GM12878 (cell line): ENCODE measurements around the gene EXOC4. TPM values are rescaled to one million over a fixed set of nuclear protein-coding genes. Genes with fewer than 3 reads are reported as not detected.

ENCODE experiments used
- ATAC-seq: fragments of 200-7000 bp; cut with Tn5 transposase; 3 replicates; pipeline ENCODE4 v1.9.1; 2020; ENCODE audit warnings: mild to moderate bottlenecking, moderate library complexity
- BruUV-seq: library from RNA; stranded (reverse); fragments of 400-500 nt; replicated peaks from 2 replicates; lab custom pipeline; 2021; lab: Mats Ljungman, UMichigan
- CTCF ChIA-PET: fragments of 300-600 bp; sonication (Branson Sonifier 250); formaldehyde crosslinking; extraction: SDS; loops from one replicate; lab custom pipeline; 2021; ENCODE audit warnings: inconsistent platforms; lab: Yijun Ruan, JAX
- POLR2A ChIA-PET: fragments of 350-600 bp; formaldehyde crosslinking; extraction: SDS; loops from one replicate; lab custom pipeline; 2021; ENCODE audit warnings: inconsistent platforms; lab: Charles Lee
- RAD21 ChIA-PET: fragments of 300-600 bp; sonication (Branson Sonifier 250); formaldehyde crosslinking; loops from one replicate; lab custom pipeline; 2023; ENCODE audit warnings: antibody characterized with exemption; ENCODE audit not compliant: unreplicated experiment; lab: Charles Lee
- SMC1A ChIA-PET: fragments of 300-600 bp; sonication (Branson Sonifier 250); formaldehyde crosslinking; loops from one replicate; lab custom pipeline; 2023; ENCODE audit not compliant: unreplicated experiment, uncharacterized antibody; lab: Charles Lee
- DNase-seq: peaks from one replicate; pipeline ENCODE4 v3.0.0-alpha.2; 2011; ENCODE audit warnings: low read depth, low spot score
- FAIRE-seq: peaks from 3 replicates; lab custom pipeline; 2011; peaks lifted over from hg19 to GRCh38; lab: Jason Lieb, UNC
- H2AFZ ChIP-seq: 2 replicates; pipeline ENCODE4 v1.6.0; 2011; ENCODE audit warnings: low read depth, low read length, control low read depth; ENCODE audit not compliant: control insufficient read depth
- H3K27ac ChIP-seq: 2 replicates; pipeline ENCODE4 v1.5.1; 2011; ENCODE audit warnings: control low read depth; ENCODE audit not compliant: control insufficient read depth, insufficient read depth
- H3K27me3 ChIP-seq, 2 experiments: replicated peaks in 1 of 2; 2 replicates each; pipeline versions ENCODE4 v1.6.0 to v1.6.1; 2011; ENCODE audit warnings: low read length in 1 of 2; ENCODE audit not compliant: control insufficient read depth in 2 of 2, insufficient read depth in 2 of 2
- H3K36me3 ChIP-seq, 2 experiments: 2 replicates each; pipeline ENCODE4 v1.5.1; 2011; ENCODE audit warnings: low read length in 1 of 2; ENCODE audit not compliant: control insufficient read depth in 2 of 2, insufficient read depth in 2 of 2
- H3K4me1 ChIP-seq: 2 replicates; pipeline ENCODE4 v1.6.1; 2011; ENCODE audit warnings: mild to moderate bottlenecking, low read length, moderate library complexity, mixed read lengths; ENCODE audit not compliant: control insufficient read depth, insufficient read depth
- H3K4me2 ChIP-seq: 2 replicates; pipeline ENCODE4 v1.6.0; 2011; ENCODE audit warnings: control low read depth; ENCODE audit not compliant: control insufficient read depth, insufficient read depth
- H3K4me3 ChIP-seq: fragments of 200-600 bp; sonication (generic); 2 replicates; pipeline ENCODE4 v1.5.1; 2016
- H3K79me2 ChIP-seq: 2 replicates; pipeline ENCODE4 v1.6.0; 2011; ENCODE audit warnings: low read length; ENCODE audit not compliant: control insufficient read depth, insufficient read depth
- H3K9ac ChIP-seq: 2 replicates; pipeline ENCODE4 v1.8.0; 2011; ENCODE audit warnings: low read length, control low read depth, mixed read lengths; ENCODE audit not compliant: control insufficient read depth, insufficient read depth
- H3K9me3 ChIP-seq: replicated peaks from 3 replicates; pipeline ENCODE4 v1.5.1; 2011; ENCODE audit warnings: mild to moderate bottlenecking, low read length; ENCODE audit not compliant: control insufficient read depth, insufficient read depth
- H4K20me1 ChIP-seq: 2 replicates; pipeline ENCODE4 v1.6.0; 2011; ENCODE audit not compliant: control insufficient read depth, insufficient read depth
- ATF2 ChIP-seq: IDR thresholded peaks from 2 replicates; pipeline ENCODE4 v1.6.1; 2012; ENCODE audit warnings: low read length, inconsistent platforms
- BHLHE40 ChIP-seq, 2 experiments: fragments of 450-650 bp in 1 of 2; IDR thresholded peaks; 2 replicates each; pipeline ENCODE4 v1.6.1; 2011 to 2017; ENCODE audit warnings: low read depth in 2 of 2, borderline replicate concordance in 1 of 2, improper control_type of control experiment in 1 of 2, low read length in 1 of 2, mild to moderate bottlenecking in 1 of 2
- ETV6 ChIP-seq, 2 experiments: fragments of 450-650 bp in 1 of 2; IDR thresholded peaks in 1 of 2; conservative IDR thresholded peaks in 1 of 2; 2 replicates each; pipeline ENCODE4 v1.6.1; 2014; ENCODE audit warnings: antibody characterized with exemption in 1 of 2, borderline replicate concordance in 1 of 2, low read depth in 1 of 2, mild to moderate bottlenecking in 1 of 2, moderate library complexity in 1 of 2
- HDAC2 ChIP-seq: fragments of 200-600 bp; sonication (generic); IDR thresholded peaks from 2 replicates; pipeline ENCODE4 v1.6.1; 2017
- KLF5 ChIP-seq: fragments of 450-650 bp; IDR thresholded peaks from 2 replicates; pipeline ENCODE4 v1.6.1; 2014; ENCODE audit warnings: mild to moderate bottlenecking; ENCODE audit not compliant: partially characterized antibody
- NFYB ChIP-seq: IDR thresholded peaks from 2 replicates; pipeline ENCODE4 v1.6.1; 2011; ENCODE audit warnings: low read depth, mild to moderate bottlenecking, low read length, improper control_type of control experiment, moderate library complexity; ENCODE audit not compliant: insufficient read depth
- NRF1 ChIP-seq: conservative IDR thresholded peaks from 2 replicates; pipeline ENCODE4 v1.6.1; 2011; ENCODE audit warnings: mild to moderate bottlenecking, low read depth, low read length, improper control_type of control experiment
- POLR2AphosphoS2 ChIP-seq: IDR thresholded peaks from 2 replicates; pipeline ENCODE4 v1.6.1; 2011; ENCODE audit warnings: low read depth, mild to moderate bottlenecking, low read length, improper control_type of control experiment, moderate library complexity
- SPI1 ChIP-seq: IDR thresholded peaks from 2 replicates; pipeline ENCODE4 v1.6.1; 2011; ENCODE audit warnings: low read depth, mild to moderate bottlenecking, low read length, moderate library complexity, borderline replicate concordance; ENCODE audit not compliant: insufficient read depth
- USF2 ChIP-seq: IDR thresholded peaks from 2 replicates; pipeline ENCODE4 v1.6.1; 2011; ENCODE audit warnings: low read depth, low read length, improper control_type of control experiment, borderline replicate concordance
- WGBS: methylation state at CpG from one replicate; pipeline ENCODE4 v1.1.6; 2016; ENCODE audit warnings: low lambda C conversion rate; ENCODE audit not compliant: insufficient replicate concordance, insufficient coverage; ENCODE audit errors: missing lambda C conversion rate; 5-methylcytosine and 5-hydroxymethylcytosine counted together
- in situ Hi-C: fragments of 300-500 bp; cut with MboI; formaldehyde crosslinking; loops from 9 replicates; pipeline ENCODE4 v1.14.3; 2018; ENCODE audit warnings: mixed read lengths
- intact Hi-C: fragments of 100-400 bp; cut with micrococcal nuclease; formaldehyde crosslinking; loops from one replicate; pipeline ENCODE4 v1.14.2; 2022; ENCODE audit not compliant: unreplicated experiment
- polyA plus RNA-seq, 11 experiments: library from polyadenylated mRNA; depleted of rRNA in 4 of 11; unstranded in 6 of 11; stranded (reverse) in 5 of 11; fragments of >200 nt; fragmentation: Nextera tagmentation in 4 of 11; fragmentation: Illumina TruSeq in 1 of 11; extraction: Ambion mirVana in 4 of 11; extraction: Trizol in 1 of 11; gene quantifications; 1 replicate in 1 of 11; 2 replicates in 10 of 11; pipeline versions ENCODE4 v1.2.1 to v1.2.3, GENCODE V29; 2011 to 2016; ENCODE audit warnings: inconsistent platforms in 2 of 11, missing spikeins in 2 of 11, low read depth in 1 of 11
- total RNA-seq, 4 experiments: library from RNA; depleted of rRNA in 3 of 4; stranded (reverse); fragments of >200 nt in 3 of 4; fragmentation: Illumina TruSeq in 1 of 4; extraction: Trizol in 1 of 4; gene quantifications; 2 replicates each; pipeline versions ENCODE4 v1.2.1 to v1.2.3, GENCODE V29; 2013 to 2021
- TF ChIP-seq, protein P1 (sequence below): fragments of 450-650 bp; IDR thresholded peaks from 2 replicates; pipeline ENCODE4 v1.6.1; 2018; ENCODE audit warnings: borderline replicate concordance, mild to moderate bottlenecking; ENCODE audit not compliant: partially characterized antibody

EXOC4 gene
- total and polyA plus RNA-seq, 10 of the 15 experiments (the other 5 are each of a cell fraction or from before 2014, with no cell fraction given) = 13.2 to 44.5 (median 29.6) TPM

DNA sequence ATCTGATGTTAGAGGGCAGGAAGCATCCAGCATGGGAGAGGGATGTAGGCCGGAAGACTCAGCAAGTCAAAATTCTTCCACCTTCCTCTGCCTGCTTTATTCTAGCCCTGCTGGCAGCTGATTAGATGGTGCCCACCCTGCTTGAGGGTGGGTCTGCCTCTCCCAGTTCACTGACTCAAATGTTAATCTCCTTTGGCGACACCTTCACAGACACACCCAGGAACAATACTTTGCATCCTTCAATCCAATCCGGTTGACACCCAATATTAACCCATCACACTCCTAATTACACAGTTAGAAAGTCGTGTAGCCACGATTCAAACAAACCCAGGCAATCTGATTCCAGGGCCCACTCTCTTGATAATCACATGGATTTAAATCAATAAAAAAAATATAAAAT lies 440.4 kb downstream of the EXOC4 start:
- H3K27me3 ChIP-seq = no peaks in the 10 kb centered on the region
- RAD21 ChIA-PET = no interaction called here
- intact Hi-C loops = no loop called here
- SMC1A ChIA-PET = no interaction called here
- TF ChIP-seq BHLHE40 (IDR thresholded peaks at IDR 0.05; ENCODE audit: borderline replicate concordance in 1 of 2, low read depth in 2 of 2, low read length in 1 of 2) (no peak), POLR2AphosphoS2 (no peak)
- H3K4me2 ChIP-seq = no peak overlapping the region
- DNase-seq (no peak), FAIRE-seq (no peak), ATAC-seq (no peak)
- 83% methylated on average over 5 of the region's 5 CpGs for WGBS
- H3K4me3 ChIP-seq = no peak overlapping the region
- no peaks in the 10 kb centered on the region for H3K36me3 ChIP-seq
- no peak overlapping the region for H2AFZ ChIP-seq
- POLR2A ChIA-PET = no interaction called here
- no TSS peak for BruUV-seq
- no peaks in the 10 kb centered on the region for H3K9me3 ChIP-seq
- no peaks in the 10 kb centered on the region for H3K79me2 ChIP-seq
- H3K27ac ChIP-seq = no peak overlapping the region
- CTCF ChIA-PET = no interaction called here
- no peaks in the 10 kb centered on the region for H4K20me1 ChIP-seq
- in situ Hi-C loops = no loop called here
- H3K4me1 ChIP-seq = no peaks in the 10 kb centered on the region
- H3K9ac ChIP-seq = no peak overlapping the region

DNA sequence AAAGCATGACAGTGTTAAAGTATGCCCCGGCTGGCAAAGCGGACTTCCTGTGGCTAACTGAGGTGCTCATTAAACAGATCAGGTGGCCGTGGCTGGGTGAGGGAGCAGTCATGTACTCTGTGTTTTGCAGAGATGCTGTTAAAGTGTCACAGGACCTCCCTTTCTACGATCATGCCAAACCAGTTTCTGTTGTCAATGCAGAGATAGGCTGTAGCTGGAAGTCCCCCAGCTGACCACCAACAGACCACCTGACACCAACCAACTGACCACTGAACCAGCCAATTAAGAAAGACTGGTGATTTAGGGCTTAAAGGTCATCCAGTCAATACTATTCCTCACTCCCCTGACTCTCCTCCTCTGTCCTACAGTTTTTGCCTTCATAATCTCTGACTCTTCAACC lies 443.2 kb downstream of the EXOC4 start:
- Histone ChIP-seq H3K9ac (no peak overlapping the region), H3K27ac (no peak overlapping the region), H3K4me2 (no peak overlapping the region), H3K4me1 (no peaks in the 10 kb centered on the region), H2AFZ (no peak overlapping the region), H3K9me3 (no peaks in the 10 kb centered on the region), H3K4me3 (no peak overlapping the region), H3K36me3 (no peaks in the 10 kb centered on the region), H4K20me1 (no peaks in the 10 kb centered on the region), H3K27me3 (no peaks in the 10 kb centered on the region), H3K79me2 (no peaks in the 10 kb centered on the region)
- ChIA-PET CTCF (no interaction called here), RAD21 (no interaction called here), SMC1A (interaction anchor here (0.7 to 1.5 kb wide), 4 partner anchors 19 to 327 kb away, joined by 3 to 5 read pairs (median 3); no protein-coding TSS in a partner anchor), POLR2A (no interaction called here)
- peak; percentile 17 for DNase-seq
- peak; percentile 95 for ATAC-seq
- FAIRE-seq = no peak
- in situ Hi-C loops (no loop called here), intact Hi-C loops (no loop called here)
- no TSS peak for BruUV-seq
- WGBS = 57% methylated on average over 4 of the region's 4 CpGs
- TF ChIP-seq ETV6 (conservative IDR thresholded peaks at IDR 0.05 in 1 of 2, IDR thresholded peaks at IDR 0.05 in 1 of 2; ENCODE audit: borderline replicate concordance in 1 of 2, low read depth in 1 of 2) = no peak
- TF ChIP-seq ATF2 = no peak
- no peak for TF ChIP-seq HDAC2
- TF ChIP-seq, protein P1, sequence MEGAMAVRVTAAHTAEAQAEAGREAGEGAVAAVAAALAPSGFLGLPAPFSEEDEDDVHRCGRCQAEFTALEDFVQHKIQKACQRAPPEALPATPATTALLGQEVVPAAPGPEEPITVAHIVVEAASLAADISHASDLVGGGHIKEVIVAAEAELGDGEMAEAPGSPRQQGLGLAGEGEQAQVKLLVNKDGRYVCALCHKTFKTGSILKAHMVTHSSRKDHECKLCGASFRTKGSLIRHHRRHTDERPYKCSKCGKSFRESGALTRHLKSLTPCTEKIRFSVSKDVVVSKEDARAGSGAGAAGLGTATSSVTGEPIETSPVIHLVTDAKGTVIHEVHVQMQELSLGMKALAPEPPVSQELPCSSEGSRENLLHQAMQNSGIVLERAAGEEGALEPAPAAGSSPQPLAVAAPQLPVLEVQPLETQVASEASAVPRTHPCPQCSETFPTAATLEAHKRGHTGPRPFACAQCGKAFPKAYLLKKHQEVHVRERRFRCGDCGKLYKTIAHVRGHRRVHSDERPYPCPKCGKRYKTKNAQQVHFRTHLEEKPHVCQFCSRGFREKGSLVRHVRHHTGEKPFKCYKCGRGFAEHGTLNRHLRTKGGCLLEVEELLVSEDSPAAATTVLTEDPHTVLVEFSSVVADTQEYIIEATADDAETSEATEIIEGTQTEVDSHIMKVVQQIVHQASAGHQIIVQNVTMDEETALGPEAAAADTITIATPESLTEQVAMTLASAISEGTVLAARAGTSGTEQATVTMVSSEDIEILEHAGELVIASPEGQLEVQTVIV = no peak
- no peak for TF ChIP-seq KLF5
- TF ChIP-seq NFYB = 0 out of 2 replicates have a peak, but pooled peaks have one; percentile 15
- peak; percentile 17; the same call in 1 of the 2 replicates for TF ChIP-seq USF2
- no peak for TF ChIP-seq SPI1
- no peak for TF ChIP-seq NRF1
